Right kidney (tissue), 1 donor: ENCODE data around the gene SLTM.
A peak's percentile ranks its signal among the peaks of the same experiment; 100 is the strongest.
"Not testable (repeated sequence)": the region's sequence is repeated elsewhere in the genome, so short reads cannot be mapped to it uniquely, and the experiment has no call there.

Source experiments
- DNase-seq: peaks from one replicate; pipeline ENCODE4 v3.0.0-alpha.2; 2016

The SLTM gene

GRCh38 chr15:58876306-58877106 is 57.0 kb downstream of the SLTM start:
- no peak for DNase-seq

GRCh38 chr15:58875343-58875742 is 58.1 kb downstream of the SLTM start:
- no peak for DNase-seq

GRCh38 chr15:58873267-58873666 is 60.2 kb downstream of the SLTM start:
- DNase-seq: no peak

- no peak for DNase-seq
Measured at GRCh38 chr15:58870451-58870850, 63.0 kb downstream of the SLTM start.

GRCh38 chr15:58867926-58868325 is 65.6 kb downstream of the SLTM start:
- no peak for DNase-seq

- DNase-seq: no peak
Measured at GRCh38 chr15:58865425-58865880, 68.0 kb downstream of the SLTM start.

GRCh38 chr15:58864602-58865424 is 68.7 kb downstream of the SLTM start:
- DNase-seq: peak; percentile 80

GRCh38 chr15:58862326-58862725 is 71.2 kb downstream of the SLTM start:
- DNase-seq: no peak

GRCh38 chr15:58856621-58857020 is 76.9 kb downstream of the SLTM start:
- not testable (repeated sequence) for DNase-seq

- DNase-seq: no peak
Measured at GRCh38 chr15:58856086-58856485, 77.4 kb downstream of the SLTM start.

GRCh38 chr15:58854593-58854992 is 78.9 kb downstream of the SLTM start:
- DNase-seq: no peak

GRCh38 chr15:58852347-58852746 is 81.1 kb downstream of the SLTM start:
- no peak for DNase-seq

GRCh38 chr15:58851205-58851604 is 82.3 kb downstream of the SLTM start:
- not testable (repeated sequence) for DNase-seq

GRCh38 chr15:58842713-58843396 is 90.6 kb downstream of the SLTM start:
- no peak for DNase-seq

- DNase-seq: no peak
Measured at GRCh38 chr15:58840048-58840447, 93.4 kb downstream of the SLTM start.

- DNase-seq: no peak
Measured at GRCh38 chr15:58839485-58839884, 94.0 kb downstream of the SLTM start.

GRCh38 chr15:58833681-58834426 is 99.6 kb downstream of the SLTM start:
- not testable (repeated sequence) for DNase-seq

GRCh38 chr15:58830556-58830955 is 102.9 kb downstream of the SLTM start:
- no peak for DNase-seq
